GM18861 (cell line): Measurements from ENCODE around the gene RCBTB2.
"Not testable (repeated sequence)": the region's sequence is repeated elsewhere in the genome, so short reads cannot be mapped to it uniquely, and the experiment has no call there.

ENCODE experiments used
- ATAC-seq: cut with Tn5 transposase; IDR thresholded peaks from one replicate; pipeline ENCODE4 v1.9.1; 2021; ENCODE audit not compliant: unreplicated experiment

The RCBTB2 gene

GRCh38 chr13:48532506-48533499 is at the start of gene RCBTB2:
Gene RCBTB2 (minus strand): TSS chr13:48533080. CDS start chr13:48521939, 11,141 bp downstream.
- ATAC-seq: peak; percentile 67

GRCh38 chr13:48582084-48582483 is 49.2 kb upstream of the RCBTB2 start:
- ATAC-seq: no peak

DNA sequence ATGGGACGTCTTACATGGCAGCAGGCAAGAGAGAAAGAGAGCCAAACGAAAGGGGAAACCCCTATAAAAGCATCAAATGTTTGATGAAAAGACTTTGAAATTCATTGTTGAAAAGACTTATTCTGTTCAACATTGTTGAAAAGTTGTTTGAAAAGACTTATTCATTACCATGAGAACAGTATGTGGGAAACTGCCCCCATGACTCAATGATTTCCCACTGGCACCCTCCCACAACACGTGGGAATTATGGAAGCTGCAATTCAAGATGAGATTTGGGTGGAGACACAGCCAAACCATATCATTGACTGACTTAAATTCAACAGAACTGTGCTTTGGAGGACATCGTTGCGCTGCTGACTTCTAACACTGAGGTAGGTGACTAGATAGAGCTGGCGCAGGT is 48.0 kb upstream of the RCBTB2 start:
- ATAC-seq: no peak

GRCh38 chr13:48580185-48580803 is 47.4 kb upstream of the RCBTB2 start:
- ATAC-seq: no peak

DNA sequence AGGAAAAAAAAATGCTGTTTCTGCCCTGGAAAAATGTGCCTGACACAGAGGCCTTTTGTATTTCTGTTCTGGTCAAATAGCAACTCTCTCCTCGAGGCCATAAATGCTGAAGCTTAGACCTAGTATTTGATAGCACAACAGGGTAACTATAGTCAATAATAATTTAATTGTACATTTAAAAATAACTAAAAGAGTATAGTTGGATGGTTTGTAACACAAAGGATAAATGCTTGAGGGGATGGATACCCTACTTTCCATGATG is 47.0 kb upstream of the RCBTB2 start:
- ATAC-seq: not testable (repeated sequence)

DNA sequence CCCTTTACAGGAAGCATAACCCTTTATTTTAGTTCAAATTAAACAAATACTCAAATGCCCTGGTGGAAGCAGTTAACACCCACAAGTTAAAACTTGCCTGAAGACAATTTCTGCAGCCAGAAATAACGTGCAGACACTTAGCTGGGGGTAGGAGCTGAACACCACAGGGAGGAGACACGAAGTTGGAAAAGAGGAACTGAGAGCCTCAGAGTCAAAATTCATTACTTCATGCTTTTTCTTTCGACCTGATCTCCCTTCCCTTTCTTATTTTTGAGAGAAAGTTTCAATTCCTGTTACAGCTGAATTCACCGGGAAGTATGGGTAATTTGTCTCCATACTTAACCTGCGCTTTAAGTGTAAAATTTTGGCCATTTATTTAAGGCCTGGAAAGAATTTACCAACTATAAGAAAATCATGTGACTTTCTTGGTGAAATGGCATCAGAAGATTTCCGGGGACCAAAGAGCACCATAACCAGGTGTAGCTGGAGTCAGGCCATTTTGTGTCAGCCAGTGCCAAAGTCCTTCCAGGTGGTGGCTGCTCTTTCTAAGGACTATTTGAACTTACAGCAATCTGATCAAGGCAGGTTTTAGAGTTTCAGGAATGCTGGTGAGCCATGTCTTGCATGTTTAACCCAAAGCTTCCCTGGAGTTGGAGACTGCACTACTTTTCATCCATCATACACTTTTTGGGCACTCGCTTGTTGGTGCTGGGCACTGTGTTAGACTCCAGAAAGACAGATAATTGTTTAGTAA is 46.5 kb upstream of the RCBTB2 start:
- ATAC-seq: peak; percentile 53

DNA sequence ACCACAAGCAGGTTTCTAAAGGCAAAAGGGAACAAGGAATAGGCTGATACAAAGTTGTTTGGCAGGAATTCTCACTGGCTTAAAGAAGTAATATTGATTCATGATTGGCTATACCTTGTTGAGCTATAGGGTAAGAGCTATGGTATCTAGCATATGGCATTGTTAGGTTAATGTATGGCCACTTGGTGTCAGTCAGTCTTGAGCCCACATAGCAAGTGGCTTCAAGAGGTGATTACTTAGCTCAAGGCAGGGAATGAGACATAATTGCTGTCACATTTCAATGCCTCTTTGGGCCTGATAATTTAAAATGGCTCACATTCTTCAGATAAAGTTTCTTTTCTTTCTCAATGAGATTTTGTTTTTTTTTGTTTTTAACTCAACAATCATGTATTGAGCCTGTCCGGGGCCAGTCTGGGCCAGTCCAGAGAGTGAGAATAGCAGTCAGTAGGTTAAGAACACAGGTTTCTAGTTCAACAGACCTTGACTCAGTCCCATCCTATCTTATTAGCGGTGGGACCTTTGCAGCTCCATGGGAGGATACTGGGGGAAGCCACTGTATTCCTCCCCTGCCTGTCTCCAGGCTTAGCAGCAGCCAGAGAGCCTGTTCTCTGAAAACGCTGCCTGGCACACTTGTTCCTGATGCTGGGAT is 45.8 kb upstream of the RCBTB2 start:
- peak; percentile 37 for ATAC-seq

GRCh38 chr13:48576448-48577010 is 43.6 kb upstream of the RCBTB2 start:
- ATAC-seq: no peak

GRCh38 chr13:48575031-48575430 is 42.2 kb upstream of the RCBTB2 start:
- no peak for ATAC-seq

DNA sequence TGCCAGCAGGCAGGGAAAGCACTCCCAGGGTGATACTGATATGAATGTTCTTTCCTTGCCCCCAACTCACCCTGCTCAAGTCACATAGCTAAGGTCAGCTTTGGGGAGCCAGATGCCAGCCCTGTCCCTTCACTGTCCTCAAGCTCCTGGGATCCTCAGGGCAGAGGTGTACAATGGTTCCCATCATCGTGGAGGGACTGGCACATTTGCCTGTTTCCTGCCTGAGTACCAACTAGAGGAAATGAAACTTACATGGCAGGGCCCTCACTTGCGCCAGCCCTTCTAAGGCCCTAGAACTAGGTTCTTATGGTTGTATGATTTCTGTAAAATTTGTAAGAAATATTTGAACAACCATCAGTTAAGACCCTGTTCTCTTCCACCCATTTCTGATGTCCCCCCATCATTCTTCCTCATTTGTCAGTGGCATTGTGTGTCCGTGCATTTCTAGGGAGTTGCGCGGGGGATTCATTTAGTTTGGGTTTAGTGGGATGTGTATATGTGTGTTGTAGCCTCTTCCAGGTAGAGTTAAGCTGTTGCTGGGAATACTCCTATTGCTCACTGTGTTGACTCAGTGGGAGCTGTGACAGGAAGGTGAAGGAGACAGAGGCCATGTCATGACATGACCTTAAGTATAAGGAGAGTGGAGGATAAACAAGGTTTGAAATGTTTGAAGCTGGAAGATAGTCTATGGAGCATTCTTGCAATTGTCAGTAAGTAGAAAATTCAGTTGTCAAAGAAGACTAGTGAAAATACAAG is 41.3 kb upstream of the RCBTB2 start:
- ATAC-seq: no peak

- ATAC-seq: no peak
Measured at GRCh38 chr13:48573213-48574007, 40.5 kb upstream of the RCBTB2 start.

- no peak for ATAC-seq
Measured at GRCh38 chr13:48571126-48571913, 38.4 kb upstream of the RCBTB2 start.

- no peak for ATAC-seq
Measured at GRCh38 chr13:48570216-48570828, 37.4 kb upstream of the RCBTB2 start.

DNA sequence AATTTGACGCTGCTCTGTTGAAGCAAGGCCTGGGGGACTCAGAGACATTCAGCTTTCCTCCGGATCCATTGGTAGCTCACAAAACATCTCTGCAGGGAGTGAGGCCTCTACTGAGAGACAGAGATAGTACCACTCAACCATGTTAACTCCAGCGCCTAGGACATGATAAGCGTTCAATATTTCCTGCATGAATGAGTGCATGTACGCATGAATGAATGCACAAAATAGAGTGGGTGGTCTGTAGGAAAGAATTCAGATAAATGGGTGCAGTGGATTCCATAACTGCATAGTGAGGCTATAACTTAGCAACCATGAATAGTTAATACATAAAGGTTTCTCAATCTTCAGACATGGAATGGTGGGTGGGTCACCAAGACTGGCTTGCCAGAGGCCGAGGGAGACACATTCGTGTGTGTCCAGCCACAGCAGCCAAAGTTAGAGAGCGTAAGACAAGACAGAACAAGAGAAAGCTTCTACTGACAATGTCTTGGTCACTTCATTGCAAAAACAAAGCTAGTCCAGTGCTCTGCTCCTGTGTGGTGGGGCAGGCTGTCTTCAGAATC is 36.3 kb upstream of the RCBTB2 start:
- no peak for ATAC-seq

- ATAC-seq: no peak
Measured at GRCh38 chr13:48568370-48569103, 35.7 kb upstream of the RCBTB2 start.

GRCh38 chr13:48567515-48568369 is 34.9 kb upstream of the RCBTB2 start:
- no peak for ATAC-seq
